ENCODE data around the gene MYH14. TPM values are rescaled to one million over a fixed set of nuclear protein-coding genes. Genes with fewer than 3 reads are reported as not detected.

The MYH14 gene
- total and polyA plus RNA-seq, 2 of the 4 experiments (the other 2 are of a cell fraction) = not detected

DNA sequence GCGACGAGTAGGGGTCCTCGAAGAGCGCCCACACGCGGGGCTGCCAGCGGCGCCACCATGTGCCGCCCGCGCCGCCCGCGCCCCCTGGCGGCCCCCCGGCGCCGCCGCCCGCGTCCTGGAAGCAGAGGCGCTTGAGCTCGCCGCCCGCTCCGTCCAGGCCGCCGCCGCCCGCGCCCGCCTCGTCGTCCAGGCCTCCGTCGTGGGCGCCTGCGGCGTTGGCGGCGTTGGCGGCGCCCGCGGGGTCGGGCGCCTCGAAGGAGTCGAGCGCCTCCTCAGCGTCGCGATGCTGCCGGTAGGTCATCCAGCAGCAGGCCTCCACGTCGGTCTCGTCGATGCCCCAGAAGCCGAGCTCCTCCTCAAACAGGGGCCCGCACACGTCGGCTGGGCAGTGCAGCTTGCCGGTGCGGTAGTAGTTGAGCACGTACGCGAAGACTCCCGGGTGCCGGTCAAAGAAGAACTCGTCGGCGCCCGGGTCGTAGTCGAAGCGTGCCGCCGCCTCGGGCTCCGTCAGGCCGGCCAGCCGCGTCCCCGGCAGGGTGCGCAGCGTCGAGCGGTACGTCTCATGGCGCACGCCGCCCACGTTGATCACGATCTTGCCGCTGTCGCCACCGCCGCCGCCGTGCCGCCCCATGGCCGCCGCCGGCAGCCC, 124.9 kb downstream of the MYH14 start:
- Histone ChIP-seq H3K56ac (ENCODE audit: extremely low read depth, insufficient read depth, low read length) (no peak overlapping the region), H3K23ac (ENCODE audit: low read depth, low read length) (no peak overlapping the region), H3K9me3 (ENCODE audit: control insufficient read depth, insufficient read depth, low read length) (peaks cover 11% of the 10 kb centered on the region), H2BK120ac (ENCODE audit: low read depth, low read length) (no peak overlapping the region), H3K79me1 (ENCODE audit: low read depth in 1 of 2, low read length in 2 of 2) (no peaks in the 10 kb centered on the region), H3K4me3 (ENCODE audit: insufficient read depth, low read depth, low read length) (peak overlapping the region; percentile 25), H2AK9ac (replicated peaks; ENCODE audit: low read depth, low read length, poor library complexity) (no peak overlapping the region), H4K8ac (ENCODE audit: low read depth in 2 of 2, low read length in 2 of 2) (no peak overlapping the region), H3K14ac (replicated peaks; ENCODE audit: low read depth, low read length) (no peak overlapping the region), H3K9ac (ENCODE audit: low read depth, low read length) (no peak overlapping the region), H3K18ac (ENCODE audit: low read depth, low read length) (no peak overlapping the region), H4K91ac (ENCODE audit: insufficient read depth, low read depth, low read length) (no peak overlapping the region), H3K9me1 (ENCODE audit: insufficient read depth, low read length) (no peaks in the 10 kb centered on the region), H3K27ac (ENCODE audit: insufficient read depth, low read length) (no peak overlapping the region), H4K5ac (ENCODE audit: low read depth, low read length) (no peak overlapping the region), H3K4me1 (ENCODE audit: control insufficient read depth, insufficient read depth, low read length) (no peaks in the 10 kb centered on the region), H2BK5ac (ENCODE audit: low read depth, low read length, poor library complexity, severe bottlenecking) (no peak overlapping the region), H2BK15ac (ENCODE audit: low read depth, low read length) (no peak overlapping the region), H3K4me2 (ENCODE audit: low read depth, low read length) (peak overlapping the region; percentile 69), H3K27me3 (ENCODE audit: control insufficient read depth, insufficient read depth, low read length) (peaks cover 46% of the 10 kb centered on the region), H3K4ac (ENCODE audit: low read depth, low read length) (no peak overlapping the region), H2BK20ac (ENCODE audit: low read depth, low read length) (no peak overlapping the region), H2AK5ac (ENCODE audit: low read depth, low read length) (no peak overlapping the region), H3K36me3 (ENCODE audit: control insufficient read depth, insufficient read depth, low read length) (no peaks in the 10 kb centered on the region), H4K20me1 (ENCODE audit: insufficient read depth, low read length) (no peaks in the 10 kb centered on the region), H2AFZ (replicated peaks; ENCODE audit: low read length, poor library complexity) (peak overlapping the region; percentile 80)
- in situ Hi-C loops (cut with MboI; ENCODE audit: low sequenced_read_pairs) (no loop called here), dilution Hi-C loops (cut with HindIII; ENCODE audit: low sequenced_read_pairs, unreplicated experiment) (no loop called here), intact Hi-C loops (cut with micrococcal nuclease) (no loop called here)
- no TSS peak for BruUV-seq (replicated peaks)
- DNase-seq (no peak), ATAC-seq (ENCODE audit: low read depth) (no peak)
- ChIA-PET POLR2A (ENCODE audit: unreplicated experiment) (no interaction called here), CTCF (no interaction called here)
- 3% methylated on average over 67 of the region's 104 CpGs; no CpG with 5 or more reads in 1 of the 2 experiments for WGBS, 2 experiments (ENCODE audit: extremely low coverage in 2 of 2, insufficient read length in 1 of 2)
- TF ChIP-seq, protein P1, sequence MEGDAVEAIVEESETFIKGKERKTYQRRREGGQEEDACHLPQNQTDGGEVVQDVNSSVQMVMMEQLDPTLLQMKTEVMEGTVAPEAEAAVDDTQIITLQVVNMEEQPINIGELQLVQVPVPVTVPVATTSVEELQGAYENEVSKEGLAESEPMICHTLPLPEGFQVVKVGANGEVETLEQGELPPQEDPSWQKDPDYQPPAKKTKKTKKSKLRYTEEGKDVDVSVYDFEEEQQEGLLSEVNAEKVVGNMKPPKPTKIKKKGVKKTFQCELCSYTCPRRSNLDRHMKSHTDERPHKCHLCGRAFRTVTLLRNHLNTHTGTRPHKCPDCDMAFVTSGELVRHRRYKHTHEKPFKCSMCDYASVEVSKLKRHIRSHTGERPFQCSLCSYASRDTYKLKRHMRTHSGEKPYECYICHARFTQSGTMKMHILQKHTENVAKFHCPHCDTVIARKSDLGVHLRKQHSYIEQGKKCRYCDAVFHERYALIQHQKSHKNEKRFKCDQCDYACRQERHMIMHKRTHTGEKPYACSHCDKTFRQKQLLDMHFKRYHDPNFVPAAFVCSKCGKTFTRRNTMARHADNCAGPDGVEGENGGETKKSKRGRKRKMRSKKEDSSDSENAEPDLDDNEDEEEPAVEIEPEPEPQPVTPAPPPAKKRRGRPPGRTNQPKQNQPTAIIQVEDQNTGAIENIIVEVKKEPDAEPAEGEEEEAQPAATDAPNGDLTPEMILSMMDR (conservative IDR thresholded peaks at IDR 0.05; ENCODE audit: low read depth, low read length) = no peak
- TF ChIP-seq, protein P2, sequence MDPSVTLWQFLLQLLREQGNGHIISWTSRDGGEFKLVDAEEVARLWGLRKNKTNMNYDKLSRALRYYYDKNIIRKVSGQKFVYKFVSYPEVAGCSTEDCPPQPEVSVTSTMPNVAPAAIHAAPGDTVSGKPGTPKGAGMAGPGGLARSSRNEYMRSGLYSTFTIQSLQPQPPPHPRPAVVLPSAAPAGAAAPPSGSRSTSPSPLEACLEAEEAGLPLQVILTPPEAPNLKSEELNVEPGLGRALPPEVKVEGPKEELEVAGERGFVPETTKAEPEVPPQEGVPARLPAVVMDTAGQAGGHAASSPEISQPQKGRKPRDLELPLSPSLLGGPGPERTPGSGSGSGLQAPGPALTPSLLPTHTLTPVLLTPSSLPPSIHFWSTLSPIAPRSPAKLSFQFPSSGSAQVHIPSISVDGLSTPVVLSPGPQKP (IDR thresholded peaks at IDR 0.05; ENCODE audit: borderline replicate concordance, low read depth, low read length) = no peak
- TF ChIP-seq MAFK (IDR thresholded peaks at IDR 0.05; ENCODE audit: low read depth, low read length) = no peak
- no peak for TF ChIP-seq RAD21 (IDR thresholded peaks at IDR 0.05; ENCODE audit: low read length)
- TF ChIP-seq FOS (IDR thresholded peaks at IDR 0.05; ENCODE audit: low read depth, low read length) = no peak
- no peak for TF ChIP-seq RFX5 (IDR thresholded peaks at IDR 0.05; ENCODE audit: low read depth, low read length)
- TF ChIP-seq MAZ (IDR thresholded peaks at IDR 0.05; ENCODE audit: borderline replicate concordance, low read depth, low read length) = no peak
- TF ChIP-seq, protein P3, sequence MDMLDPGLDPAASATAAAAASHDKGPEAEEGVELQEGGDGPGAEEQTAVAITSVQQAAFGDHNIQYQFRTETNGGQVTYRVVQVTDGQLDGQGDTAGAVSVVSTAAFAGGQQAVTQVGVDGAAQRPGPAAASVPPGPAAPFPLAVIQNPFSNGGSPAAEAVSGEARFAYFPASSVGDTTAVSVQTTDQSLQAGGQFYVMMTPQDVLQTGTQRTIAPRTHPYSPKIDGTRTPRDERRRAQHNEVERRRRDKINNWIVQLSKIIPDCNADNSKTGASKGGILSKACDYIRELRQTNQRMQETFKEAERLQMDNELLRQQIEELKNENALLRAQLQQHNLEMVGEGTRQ (IDR thresholded peaks at IDR 0.05; ENCODE audit: low read depth, low read length) = no peak
- TF ChIP-seq BHLHE40 (IDR thresholded peaks at IDR 0.05; ENCODE audit: low read depth, low read length) = no peak
- TF ChIP-seq CHD1 (IDR thresholded peaks at IDR 0.05; ENCODE audit: low read depth, low read length) = no peak
- no peak for TF ChIP-seq CEBPB (IDR thresholded peaks at IDR 0.05; ENCODE audit: low read depth, low read length)
- TF ChIP-seq MXI1 (IDR thresholded peaks at IDR 0.05; ENCODE audit: borderline replicate concordance, low read depth, low read length) = no peak
- no peak for TF ChIP-seq POLR2A (IDR thresholded peaks at IDR 0.05; ENCODE audit: low read depth, low read length)
- no peak for TF ChIP-seq RCOR1 (IDR thresholded peaks at IDR 0.05; ENCODE audit: insufficient replicate concordance, low read length)
- no peak for TF ChIP-seq NFE2L2 (IDR thresholded peaks at IDR 0.05; ENCODE audit: low read depth, low read length)
- TF ChIP-seq SMC3 (IDR thresholded peaks at IDR 0.05; ENCODE audit: low read depth, low read length) = no peak

Data from IMR-90 (cell line).